ENCODE results near the gene RNF166.

DNA sequence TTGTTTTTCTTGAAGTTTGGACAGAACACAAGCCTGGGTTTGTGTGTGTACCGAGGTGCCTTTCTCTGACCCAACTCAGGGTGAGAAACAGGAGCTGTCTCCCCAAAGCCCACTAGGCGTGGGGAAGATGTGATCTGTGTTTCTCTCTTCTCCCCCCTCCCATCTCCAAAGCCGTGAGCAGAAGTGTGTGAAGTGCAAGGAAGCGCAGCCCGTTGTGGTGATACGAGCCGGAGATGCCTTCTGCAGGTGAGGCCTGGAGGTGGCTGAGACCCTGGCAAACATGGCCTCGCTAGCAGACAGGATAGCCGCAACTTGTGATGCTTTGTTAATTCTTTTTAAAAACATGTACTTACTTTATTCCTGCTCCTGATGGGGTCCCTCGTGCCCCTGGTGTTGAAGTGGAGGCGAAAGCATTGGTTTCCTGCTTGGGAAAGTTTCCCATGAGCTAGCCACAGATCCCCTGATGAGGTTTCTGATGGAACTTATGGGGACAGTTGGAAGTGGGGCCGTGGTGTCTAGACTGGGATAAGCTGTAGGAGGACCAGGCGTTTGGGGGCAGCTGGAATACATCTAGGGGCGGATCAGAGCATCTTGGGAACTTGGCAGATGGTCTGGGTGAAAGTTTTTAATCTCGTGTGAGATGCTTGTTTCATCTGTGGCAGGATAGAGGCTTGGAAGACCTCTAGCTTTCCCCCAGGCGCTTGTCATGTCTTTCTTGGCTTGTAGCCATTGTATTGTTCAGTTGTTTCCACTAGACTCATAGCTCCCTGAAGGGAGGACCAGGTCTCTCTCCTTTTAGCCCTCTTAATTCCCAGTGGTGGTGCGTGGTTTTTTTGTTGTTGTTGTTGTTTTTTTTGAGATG lies 988 bp upstream of the RNF166 start:
- TF ChIP-seq CEBPB (IDR thresholded peaks at IDR 0.05), result no peak
- no peak for TF ChIP-seq RAD21 (IDR thresholded peaks at IDR 0.05; ENCODE audit: low read depth)
- no peak for TF ChIP-seq MAX (IDR thresholded peaks at IDR 0.05)
- no peak for TF ChIP-seq EP300 (IDR thresholded peaks at IDR 0.05; ENCODE audit: borderline replicate concordance)
- no peak for TF ChIP-seq TCF12 (IDR thresholded peaks at IDR 0.05; ENCODE audit: low read depth)
- no peak for TF ChIP-seq USF1 (IDR thresholded peaks at IDR 0.05)
- no peak for TF ChIP-seq FOXM1 (IDR thresholded peaks at IDR 0.05; ENCODE audit: borderline replicate concordance, low read depth)
- TF ChIP-seq REST (IDR thresholded peaks at IDR 0.05; ENCODE audit: low read depth), result no peak
- no peak for TF ChIP-seq TAF1 (IDR thresholded peaks at IDR 0.05; ENCODE audit: low read depth)
- TF ChIP-seq EGR1 (IDR thresholded peaks at IDR 0.05), result no peak
- TF ChIP-seq TEAD4 (IDR thresholded peaks at IDR 0.05), result no peak
- TF ChIP-seq NFIC (IDR thresholded peaks at IDR 0.05), result peak; percentile 19; the same call in 1 of the 2 replicates

Data from Ishikawa (cell line).